NCI-H2171 (cell line): ENCODE measurements around the gene FAM3A.

Source experiments
- DNase-seq: peaks from one replicate; lab custom pipeline; 2025; lab: John Stamatoyannopoulos, UW

Gene FAM3A

DNA sequence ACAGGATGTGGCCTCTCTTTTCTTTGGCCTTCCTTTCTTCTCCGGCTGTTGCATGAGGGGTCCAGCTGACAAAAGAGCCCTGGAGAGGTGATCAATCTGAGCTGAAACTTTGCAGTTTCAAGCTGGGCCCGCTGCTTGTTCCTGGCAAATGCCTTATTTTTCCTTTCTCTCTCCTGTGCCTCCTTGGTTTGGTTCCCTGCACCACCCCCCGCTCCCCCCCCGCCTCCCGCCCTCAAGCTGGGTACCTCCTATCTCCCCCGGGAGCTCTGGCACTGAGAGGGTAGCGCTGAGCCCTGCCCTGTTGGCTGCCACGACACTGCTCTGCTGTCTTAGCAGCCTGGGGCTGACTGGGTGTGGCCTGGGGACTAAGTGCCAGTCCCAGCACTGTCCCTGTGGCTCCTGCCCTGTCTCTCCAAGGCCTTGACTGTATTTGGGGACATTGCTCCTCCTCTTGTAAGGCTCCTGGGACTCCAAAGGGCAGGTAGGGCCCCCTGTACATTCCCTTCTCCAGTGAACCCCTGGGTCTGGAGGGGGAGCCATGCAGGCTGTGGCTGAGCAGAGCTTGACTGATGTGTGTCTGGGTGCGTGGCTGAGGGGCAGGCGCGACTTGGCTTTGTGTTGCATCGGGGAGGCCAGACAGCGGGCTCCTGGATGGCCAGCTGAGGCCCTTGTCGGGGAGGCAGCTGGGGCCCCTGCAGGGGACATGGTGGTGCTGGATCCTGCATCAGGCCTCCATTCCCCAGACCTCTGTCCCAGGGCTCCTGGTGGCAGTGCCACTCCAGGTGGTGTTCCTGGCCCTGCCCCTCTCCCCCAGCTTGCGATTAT, 56.9 kb downstream of the FAM3A start:
- peak; percentile 64 for DNase-seq

GRCh38 chrX:154458116-154458953, 57.7 kb downstream of the FAM3A start, which contains the start of gene PLXNA3:
PLXNA3 (plus strand) TSS chrX:154458281; CDS start chrX:154460184, 1,903 bp downstream.
- DNase-seq, result no peak

DNA sequence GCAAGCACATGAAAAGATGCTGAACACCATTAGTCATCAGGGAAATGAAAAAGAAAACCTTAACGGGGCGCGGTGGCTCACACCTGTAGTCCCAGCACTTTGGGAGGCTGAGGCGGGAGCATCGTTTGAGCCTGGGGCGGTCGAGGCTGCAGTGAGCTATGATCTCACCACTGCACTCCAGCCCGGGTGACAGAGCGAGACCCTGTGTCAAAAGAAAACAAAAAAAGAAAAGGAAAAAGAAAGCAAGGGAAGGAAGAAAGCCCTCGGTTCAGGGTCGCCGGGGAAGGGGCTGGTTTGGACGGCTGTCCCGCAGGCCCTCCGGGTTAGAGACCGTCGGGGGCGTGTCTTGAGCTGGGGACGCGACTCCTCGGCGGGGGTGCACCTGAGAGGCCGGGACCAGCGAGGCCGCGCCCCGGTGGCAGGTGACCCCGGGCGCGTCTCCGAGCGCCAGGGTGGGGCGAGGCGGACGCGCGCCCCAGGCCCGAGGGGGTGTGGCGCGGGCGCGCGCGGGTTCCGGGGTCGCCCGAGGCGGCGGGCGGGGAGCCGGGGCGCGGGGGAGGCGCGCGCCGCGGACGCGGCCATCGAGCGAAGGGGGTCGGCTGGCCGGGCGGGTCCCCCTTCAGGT, 58.4 kb downstream of the FAM3A start:
- peak; percentile 27 for DNase-seq
